Mammary epithelial cell (primary cell): ENCODE measurements around the gene ACVR1.

Source experiments
- EZH2 ChIP-seq: IDR thresholded peaks from 2 replicates; pipeline ENCODE4 v1.6.1; 2012; ENCODE audit warnings: low read length, inconsistent platforms, borderline replicate concordance
- TF ChIP-seq, protein P1 (sequence below), 2 donors: IDR thresholded peaks in 1 of 2; conservative IDR thresholded peaks in 1 of 2; 2 replicates each; pipeline ENCODE4 v1.5.1; 2011 to 2012; ENCODE audit warnings: inconsistent platforms in 2 of 2, low read length in 2 of 2, mild to moderate bottlenecking in 2 of 2, control low read depth in 1 of 2, low read depth in 1 of 2; ENCODE audit not compliant: insufficient read depth in 1 of 2; ENCODE audit errors: extremely low read depth in 1 of 2

DNA sequence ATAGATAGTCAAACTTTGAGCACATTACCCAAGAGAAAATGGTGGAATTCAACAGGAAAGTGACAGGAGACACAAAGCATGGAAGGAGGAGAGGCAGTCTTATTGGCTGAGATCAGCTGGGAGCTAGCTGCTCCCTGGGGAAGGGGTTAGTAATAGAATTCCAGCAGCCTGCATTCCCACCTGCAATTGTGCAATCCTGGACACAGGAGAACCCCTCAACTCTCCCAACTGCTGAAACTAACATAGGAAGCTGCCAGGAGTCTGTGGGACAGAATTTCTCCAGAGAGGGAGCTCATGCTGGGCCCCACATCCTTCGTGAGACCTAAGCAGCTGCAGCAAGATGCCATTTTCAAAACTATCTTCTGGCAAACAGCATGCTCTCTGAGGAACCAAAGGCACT, 177.7 kb downstream of the ACVR1 start:
- TF ChIP-seq, protein P1, sequence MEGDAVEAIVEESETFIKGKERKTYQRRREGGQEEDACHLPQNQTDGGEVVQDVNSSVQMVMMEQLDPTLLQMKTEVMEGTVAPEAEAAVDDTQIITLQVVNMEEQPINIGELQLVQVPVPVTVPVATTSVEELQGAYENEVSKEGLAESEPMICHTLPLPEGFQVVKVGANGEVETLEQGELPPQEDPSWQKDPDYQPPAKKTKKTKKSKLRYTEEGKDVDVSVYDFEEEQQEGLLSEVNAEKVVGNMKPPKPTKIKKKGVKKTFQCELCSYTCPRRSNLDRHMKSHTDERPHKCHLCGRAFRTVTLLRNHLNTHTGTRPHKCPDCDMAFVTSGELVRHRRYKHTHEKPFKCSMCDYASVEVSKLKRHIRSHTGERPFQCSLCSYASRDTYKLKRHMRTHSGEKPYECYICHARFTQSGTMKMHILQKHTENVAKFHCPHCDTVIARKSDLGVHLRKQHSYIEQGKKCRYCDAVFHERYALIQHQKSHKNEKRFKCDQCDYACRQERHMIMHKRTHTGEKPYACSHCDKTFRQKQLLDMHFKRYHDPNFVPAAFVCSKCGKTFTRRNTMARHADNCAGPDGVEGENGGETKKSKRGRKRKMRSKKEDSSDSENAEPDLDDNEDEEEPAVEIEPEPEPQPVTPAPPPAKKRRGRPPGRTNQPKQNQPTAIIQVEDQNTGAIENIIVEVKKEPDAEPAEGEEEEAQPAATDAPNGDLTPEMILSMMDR (conservative IDR thresholded peaks at IDR 0.05 in 1 of 2, IDR thresholded peaks at IDR 0.05 in 1 of 2; ENCODE audit: extremely low read depth in 1 of 2, insufficient read depth in 1 of 2, low read depth in 1 of 2, low read length in 2 of 2): no peak
- no peak for TF ChIP-seq EZH2
